GM15510 (cell line): ENCODE results near the gene RPH3AL.

Experiments used
- POLR2A ChIP-seq: IDR thresholded peaks from 3 replicates; pipeline ENCODE4 v1.6.1; 2011; ENCODE audit warnings: borderline replicate concordance; ENCODE audit not compliant: insufficient read length; ENCODE audit errors: extremely low read depth

RPH3AL gene

GRCh38 chr17:227946-228615, 124.5 kb downstream of the RPH3AL start:
- TF ChIP-seq POLR2A, result no peak

GRCh38 chr17:227078-227945, 125.3 kb downstream of the RPH3AL start:
- TF ChIP-seq POLR2A, result no peak

GRCh38 chr17:226108-227077, 126.2 kb downstream of the RPH3AL start:
- TF ChIP-seq POLR2A, result no peak

- no peak for TF ChIP-seq POLR2A
These were observed 127.1 kb downstream of the RPH3AL start for GRCh38 chr17:225551-225950.

GRCh38 chr17:223723-224471, 128.7 kb downstream of the RPH3AL start:
- no peak for TF ChIP-seq POLR2A

GRCh38 chr17:222172-222571, 130.4 kb downstream of the RPH3AL start:
- TF ChIP-seq POLR2A, result no peak

- no peak for TF ChIP-seq POLR2A
These were observed 132.9 kb downstream of the RPH3AL start for GRCh38 chr17:219696-220095.

- no peak for TF ChIP-seq POLR2A
These were observed 134.0 kb downstream of the RPH3AL start for GRCh38 chr17:218432-219110.

- TF ChIP-seq POLR2A, result no peak
These were observed 136.0 kb downstream of the RPH3AL start for GRCh38 chr17:216625-217024.

GRCh38 chr17:215563-216478, 136.8 kb downstream of the RPH3AL start:
- peak; percentile 39 for TF ChIP-seq POLR2A

GRCh38 chr17:214881-215331, 137.7 kb downstream of the RPH3AL start:
- no peak for TF ChIP-seq POLR2A

GRCh38 chr17:213286-214105, 139.1 kb downstream of the RPH3AL start:
- TF ChIP-seq POLR2A, result no peak
